Thymus (tissue), 11 donors: ENCODE measurements around the gene METAP1D. TPM values are rescaled to one million over a fixed set of nuclear protein-coding genes. Genes with fewer than 3 reads are reported as not detected.
"Not testable (repeated sequence)": the region's sequence is repeated elsewhere in the genome, so short reads cannot be mapped to it uniquely, and the experiment has no call there.

Experiments
- DNase-seq, 9 donors: peaks; one replicate each; pipeline ENCODE4 v3.0.0-alpha.2; 2013; ENCODE audit warnings: low spot score in 9 of 9, low read depth in 6 of 9, missing footprints in 1 of 9
- H3K27ac ChIP-seq, 2 donors: one replicate each; pipeline ENCODE4 v1.5.1; 2013; ENCODE audit warnings: control low read depth in 1 of 2, low read depth in 1 of 2, low read length in 1 of 2, mild to moderate bottlenecking in 1 of 2, moderate library complexity in 1 of 2
- H3K27me3 ChIP-seq, 2 donors: one replicate each; pipeline ENCODE4 v1.5.1; 2013; ENCODE audit warnings: low read length in 1 of 2; ENCODE audit not compliant: control insufficient read depth in 2 of 2, insufficient read depth in 1 of 2
- H3K36me3 ChIP-seq, 2 donors: one replicate each; pipeline ENCODE4 v1.5.1; 2013; ENCODE audit warnings: low read length in 1 of 2, mild to moderate bottlenecking in 1 of 2, moderate library complexity in 1 of 2; ENCODE audit not compliant: control insufficient read depth in 2 of 2, insufficient read depth in 2 of 2
- H3K4me1 ChIP-seq, 2 donors: one replicate each; pipeline ENCODE4 v1.5.1; 2013; ENCODE audit warnings: low read length in 2 of 2; ENCODE audit not compliant: control insufficient read depth in 2 of 2, insufficient read depth in 2 of 2
- H3K4me3 ChIP-seq, 2 donors: one replicate each; pipeline ENCODE4 v1.5.1; 2013; ENCODE audit warnings: low read length in 2 of 2, control low read depth in 1 of 2, mild to moderate bottlenecking in 1 of 2
- H3K9me3 ChIP-seq, 2 donors: one replicate each; pipeline ENCODE4 v1.5.1; 2013; ENCODE audit warnings: low read length in 1 of 2, mild to moderate bottlenecking in 1 of 2; ENCODE audit not compliant: control insufficient read depth in 2 of 2, insufficient read depth in 1 of 2
- WGBS: extraction: QIAGEN DNeasy Blood & Tissue Kit; methylation state at CpG from one replicate; pipeline ENCODE4 v1.1.7; 2013; 5-methylcytosine and 5-hydroxymethylcytosine counted together
- polyA plus RNA-seq: library from polyadenylated mRNA; stranded (reverse); fragments of 200-250 nt; gene quantifications from one replicate; pipeline ENCODE4 v1.2.3, GENCODE V29; 2013
- total RNA-seq: library from RNA; stranded (reverse); fragments of 120-200 nt; gene quantifications from one replicate; pipeline ENCODE4 v1.2.4, GENCODE V29; 2013
- donor health status: healthy.

The METAP1D gene
- total and polyA plus RNA-seq, 2 donors: 2.4 to 4.2 TPM

- H3K4me3 ChIP-seq: no peak overlapping the region
- H3K36me3 ChIP-seq: no peaks in the 10 kb centered on the region
- 99% methylated on average over 1 of the region's 1 CpG for WGBS
- no peak for DNase-seq
- no peak overlapping the region for H3K27ac ChIP-seq
- H3K27me3 ChIP-seq: no peaks in the 10 kb centered on the region
- no peaks in the 10 kb centered on the region for H3K4me1 ChIP-seq
- H3K9me3 ChIP-seq: no peaks in the 10 kb centered on the region
These were observed 50.8 kb downstream of the METAP1D start for GRCh38 chr2:172050479-172051125.

- no peaks in the 10 kb centered on the region for H3K9me3 ChIP-seq
- no peaks in the 10 kb centered on the region for H3K27me3 ChIP-seq
- no peaks in the 10 kb centered on the region for H3K4me1 ChIP-seq
- H3K4me3 ChIP-seq: no peak overlapping the region
- no peak overlapping the region for H3K27ac ChIP-seq
- H3K36me3 ChIP-seq: no peaks in the 10 kb centered on the region
- DNase-seq: no peak
- WGBS: 83% methylated on average over 4 of the region's 4 CpGs
These were observed 52.5 kb downstream of the METAP1D start for GRCh38 chr2:172052000-172052983.

- H3K4me1 ChIP-seq: no peaks in the 10 kb centered on the region
- DNase-seq: no peak
- H3K27ac ChIP-seq: no peak overlapping the region
- H3K4me3 ChIP-seq: no peak overlapping the region
- 96% methylated on average over 1 of the region's 1 CpG for WGBS
- no peaks in the 10 kb centered on the region for H3K36me3 ChIP-seq
- no peaks in the 10 kb centered on the region for H3K27me3 ChIP-seq
- no peaks in the 10 kb centered on the region for H3K9me3 ChIP-seq
These were observed 53.7 kb downstream of the METAP1D start for GRCh38 chr2:172053486-172053885.

- Histone ChIP-seq H3K27me3 (no peaks in the 10 kb centered on the region), H3K4me3 (no peak overlapping the region), H3K27ac (no peak overlapping the region), H3K9me3 (no peaks in the 10 kb centered on the region), H3K4me1 (no peaks in the 10 kb centered on the region), H3K36me3 (no peaks in the 10 kb centered on the region)
- no peak for DNase-seq
- 97% methylated on average over 2 of the region's 2 CpGs for WGBS
These were observed 56.5 kb downstream of the METAP1D start for GRCh38 chr2:172056293-172056692.

- DNase-seq: no peak
- H3K36me3 ChIP-seq: no peaks in the 10 kb centered on the region
- no peaks in the 10 kb centered on the region for H3K27me3 ChIP-seq
- no peaks in the 10 kb centered on the region for H3K9me3 ChIP-seq
- H3K27ac ChIP-seq: no peak overlapping the region
- WGBS: 97% methylated on average over 5 of the region's 5 CpGs
- H3K4me3 ChIP-seq: no peak overlapping the region
- H3K4me1 ChIP-seq: no peaks in the 10 kb centered on the region
These were observed 58.9 kb downstream of the METAP1D start for GRCh38 chr2:172058660-172059059.

GRCh38 chr2:172060118-172060517 lies 60.4 kb downstream of the METAP1D start:
- 99% methylated on average over 5 of the region's 5 CpGs for WGBS

GRCh38 chr2:172062402-172063004 lies 62.8 kb downstream of the METAP1D start:
- H3K4me1 ChIP-seq: no peaks in the 10 kb centered on the region
- no peak overlapping the region for H3K4me3 ChIP-seq
- H3K36me3 ChIP-seq: no peaks in the 10 kb centered on the region
- no peak overlapping the region for H3K27ac ChIP-seq
- 95% methylated on average over 1 of the region's 1 CpG for WGBS
- H3K9me3 ChIP-seq: no peaks in the 10 kb centered on the region
- no peaks in the 10 kb centered on the region for H3K27me3 ChIP-seq
- DNase-seq: no peak

More at GRCh38 chr2:172060118-172060517, 60.4 kb downstream of the METAP1D start:
- H3K27ac ChIP-seq, H3K27me3 ChIP-seq, H3K9me3 ChIP-seq, DNase-seq, H3K4me3 ChIP-seq, H3K4me1 ChIP-seq, H3K36me3 ChIP-seq: not testable (repeated sequence)

- 97% methylated on average over 9 of the region's 9 CpGs for WGBS
- H3K4me1 ChIP-seq: no peaks in the 10 kb centered on the region
- H3K27ac ChIP-seq: no peak overlapping the region
- H3K9me3 ChIP-seq: no peaks in the 10 kb centered on the region
- H3K4me3 ChIP-seq: no peak overlapping the region
- no peaks in the 10 kb centered on the region for H3K27me3 ChIP-seq
- DNase-seq: no peak
- no peaks in the 10 kb centered on the region for H3K36me3 ChIP-seq
These were observed 63.7 kb downstream of the METAP1D start for GRCh38 chr2:172063446-172063845.

- no peaks in the 10 kb centered on the region for H3K9me3 ChIP-seq
- no peak overlapping the region for H3K27ac ChIP-seq
- no peaks in the 10 kb centered on the region for H3K4me1 ChIP-seq
- WGBS: 91% methylated on average over 4 of the region's 4 CpGs
- H3K36me3 ChIP-seq: no peaks in the 10 kb centered on the region
- H3K27me3 ChIP-seq: no peaks in the 10 kb centered on the region
- DNase-seq: no peak
- no peak overlapping the region for H3K4me3 ChIP-seq
These were observed 65.4 kb downstream of the METAP1D start for GRCh38 chr2:172065111-172065510.
